ENCODE data around the gene AGBL4.
"Not testable (repeated sequence)": the region's sequence is repeated elsewhere in the genome, so short reads cannot be mapped to it uniquely, and the experiment has no call there.

The AGBL4 gene

DNA sequence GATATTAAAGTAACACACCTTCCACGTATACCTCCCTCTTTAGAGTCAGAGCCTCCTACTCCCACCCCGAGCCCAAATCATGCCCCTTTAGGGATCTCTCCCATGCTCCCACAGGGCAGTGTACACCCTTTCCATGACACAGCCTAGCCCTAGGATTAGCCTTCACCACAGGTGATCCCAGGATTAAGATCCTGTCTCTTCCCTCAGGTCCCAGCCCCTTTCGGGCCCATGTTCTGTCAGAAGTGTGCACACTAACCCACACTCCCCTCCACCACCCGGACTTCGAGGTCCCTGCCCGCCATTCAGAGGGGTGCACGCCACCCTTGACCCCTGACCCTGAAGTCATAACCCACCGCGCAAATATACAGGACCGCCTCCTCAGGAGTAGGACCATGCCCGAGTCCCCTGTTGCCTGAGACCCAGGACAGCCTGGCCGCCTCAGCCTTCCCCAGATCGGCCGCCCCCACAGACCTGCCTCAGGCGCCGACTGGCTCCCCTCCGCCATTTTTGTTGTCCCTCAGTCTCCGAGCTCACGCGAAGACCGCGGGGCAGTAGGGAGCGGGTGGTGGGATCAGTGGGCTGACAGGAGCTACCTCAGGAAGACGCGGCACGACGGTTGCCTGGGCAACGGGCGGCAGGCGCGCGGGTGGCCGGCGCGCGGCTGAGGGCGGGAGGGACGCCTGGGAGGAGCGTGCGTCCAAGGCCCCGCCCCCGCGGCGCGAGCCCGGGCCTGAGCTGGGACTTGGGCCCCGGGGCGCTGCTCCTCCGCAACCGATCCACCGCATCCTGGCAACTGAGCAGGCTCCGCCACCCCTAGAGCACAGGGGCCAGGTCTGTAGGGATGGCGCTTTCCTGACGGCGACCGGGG is at the start of gene AGBL4:
Gene AGBL4, minus strand, starts transcription at position 663 of the 868 bp plus-strand sequence.
- DNase-seq: peak; percentile 7

DNA sequence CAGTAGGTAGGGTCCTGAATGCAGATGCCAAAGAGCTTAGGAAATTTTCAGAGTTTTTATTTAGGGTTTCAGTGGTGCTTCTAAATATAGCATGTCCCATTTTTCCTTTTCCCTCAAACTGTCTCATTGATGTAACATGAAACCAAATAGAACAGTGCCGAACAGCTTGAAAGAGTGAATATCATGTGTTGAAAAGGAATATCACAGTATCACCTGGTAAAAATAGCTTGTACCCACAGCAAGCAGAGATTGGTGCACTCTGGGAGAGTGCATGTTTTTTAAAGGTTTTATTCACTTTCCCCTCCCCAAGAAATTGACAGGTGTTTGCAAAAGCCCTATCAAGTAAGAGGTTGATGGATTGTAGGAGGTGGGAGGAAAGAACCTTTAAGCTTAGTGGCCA is 43.1 kb upstream of the AGBL4 start:
- no peak for DNase-seq

DNA sequence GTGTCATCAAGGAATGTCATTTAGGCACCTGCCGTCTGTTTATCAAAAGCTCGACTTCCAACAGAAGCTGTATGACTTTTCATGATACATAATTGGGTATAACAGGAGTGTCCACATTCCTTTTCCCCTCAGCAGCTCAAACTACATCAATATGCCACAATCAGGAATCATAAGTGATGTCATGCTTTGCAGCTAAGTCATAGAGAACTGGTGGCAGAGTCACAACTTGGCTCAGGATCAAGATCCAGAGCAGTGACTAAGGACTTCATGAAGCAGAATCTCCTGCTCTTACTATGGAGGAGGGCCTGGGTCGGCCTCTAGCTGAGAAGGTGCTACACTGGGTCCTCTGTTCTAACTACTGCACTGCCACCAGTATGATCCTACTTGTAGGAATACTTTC is 36.5 kb upstream of the AGBL4 start:
- no peak for DNase-seq

DNA sequence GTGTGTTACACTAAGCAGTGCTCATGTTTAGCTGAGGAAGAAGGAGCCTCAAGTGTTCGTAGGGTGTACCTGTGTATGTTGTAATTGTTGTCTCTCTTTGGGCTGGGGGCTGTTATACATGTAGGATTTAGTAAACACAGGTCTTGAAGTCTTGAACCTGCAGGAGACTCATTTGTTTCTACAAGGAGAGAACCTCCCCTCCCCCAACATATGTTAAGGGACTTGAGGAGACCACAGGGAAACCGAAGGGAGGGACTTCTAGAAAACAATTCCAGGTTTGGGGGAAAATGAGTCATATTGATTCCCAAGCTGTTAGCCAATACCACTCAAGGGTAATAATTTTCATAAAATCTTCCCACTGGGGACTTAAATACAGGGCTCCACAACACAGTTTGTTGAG is 25.0 kb upstream of the AGBL4 start:
- no peak for DNase-seq

DNA sequence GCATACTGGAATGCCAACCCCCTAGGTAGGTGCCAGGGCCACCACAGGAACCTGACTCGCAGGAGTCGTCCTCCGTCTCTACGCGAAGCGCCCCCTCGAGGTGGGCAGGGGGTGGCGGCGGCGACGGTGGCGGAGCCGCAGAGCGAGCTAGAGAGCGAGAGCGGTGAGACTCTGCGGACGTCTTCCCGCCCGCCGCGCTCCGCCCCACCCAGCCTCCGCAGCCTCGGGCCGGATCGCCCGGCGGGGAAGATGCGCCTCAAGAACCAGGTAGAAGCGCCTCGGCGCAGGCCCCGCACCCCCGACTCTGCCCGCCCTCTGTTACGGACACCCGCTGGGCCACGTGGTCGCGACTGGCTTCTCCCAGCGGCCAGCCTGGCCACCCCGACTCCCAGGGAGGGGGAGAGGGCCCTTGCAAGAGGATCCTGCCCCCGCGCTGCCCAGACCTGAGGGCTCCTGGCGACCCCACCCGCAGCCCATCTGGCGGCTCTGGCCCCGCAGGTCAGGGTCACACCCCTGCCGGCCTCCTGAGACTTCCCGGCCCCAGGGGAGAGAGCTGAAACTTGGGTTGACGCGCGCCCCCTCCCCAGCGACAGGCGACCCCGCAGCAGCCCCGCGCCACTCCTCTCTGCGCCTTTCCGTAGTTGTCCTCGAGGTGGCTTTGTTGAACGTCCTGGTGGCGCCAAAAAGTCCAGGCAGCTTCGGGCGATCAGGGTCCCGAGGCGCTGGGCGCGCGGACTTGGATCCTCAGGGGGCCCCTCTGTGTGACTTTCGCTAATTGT is 24.4 kb upstream of the AGBL4 start:
- DNase-seq: peak; percentile 1

DNA sequence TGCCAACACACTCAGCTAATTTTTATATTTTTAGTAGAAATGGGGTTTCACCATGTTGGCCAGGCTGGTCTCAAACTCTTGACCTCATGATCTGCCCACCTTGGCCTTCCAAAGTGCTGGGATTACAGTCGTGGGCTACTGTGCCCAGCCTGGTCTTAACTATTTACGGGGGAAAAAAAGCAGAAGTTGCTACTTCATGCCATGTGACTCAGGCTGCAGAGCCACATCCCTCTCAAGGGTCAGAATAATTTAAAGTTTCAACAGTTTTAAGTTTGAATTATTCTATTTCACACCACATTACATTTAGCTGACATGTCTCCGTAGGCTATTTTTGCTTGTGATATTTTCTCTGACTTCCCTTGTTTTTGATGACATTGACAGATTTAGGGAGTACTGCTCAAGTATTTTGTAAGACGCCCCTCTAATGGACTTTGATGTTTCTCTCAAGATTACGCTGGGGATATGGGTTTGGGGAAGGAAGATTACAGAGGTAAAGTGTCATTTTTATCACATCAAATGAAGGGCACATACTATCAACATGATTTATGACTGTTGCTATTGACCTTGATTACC is 14.6 kb upstream of the AGBL4 start:
- no peak for DNase-seq

DNA sequence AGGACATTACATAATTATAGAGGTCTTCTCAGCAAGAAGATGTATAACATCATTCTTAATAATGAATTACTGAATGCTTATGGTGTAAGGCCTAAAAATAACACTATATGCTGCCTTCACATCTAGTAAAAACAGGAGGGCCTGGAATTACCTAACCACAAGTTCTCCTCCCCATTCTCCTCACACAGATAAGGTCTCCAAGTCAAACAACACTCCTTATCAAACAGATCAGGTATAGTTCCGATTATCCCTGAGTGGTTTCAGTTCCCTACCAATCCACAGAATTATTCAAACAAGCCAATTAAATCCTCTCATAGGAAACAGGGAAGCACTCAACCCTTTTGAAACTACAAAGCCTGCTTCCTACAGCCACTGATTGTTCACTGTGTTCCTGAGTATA is 4.0 kb upstream of the AGBL4 start:
- DNase-seq: no peak

DNA sequence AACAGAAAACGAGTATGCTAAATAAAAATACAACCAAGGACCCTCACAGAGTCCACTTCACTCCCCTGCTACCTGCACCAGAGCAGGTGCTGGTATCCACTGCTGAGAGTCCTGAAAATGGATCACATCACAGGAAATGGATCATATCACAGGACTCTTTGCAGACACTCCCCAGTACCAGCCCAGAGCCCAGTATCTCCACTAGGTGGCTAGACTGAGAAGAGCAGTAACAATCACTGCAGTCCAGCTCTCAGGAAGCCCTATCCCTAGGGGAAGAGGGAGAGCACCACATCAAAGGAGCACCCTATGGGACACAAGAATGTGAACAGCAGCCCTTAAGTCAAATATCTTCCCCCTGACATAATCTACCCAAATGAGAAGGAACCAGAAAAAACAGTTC is 28.0 kb downstream of the AGBL4 start:
- no peak for DNase-seq

DNA sequence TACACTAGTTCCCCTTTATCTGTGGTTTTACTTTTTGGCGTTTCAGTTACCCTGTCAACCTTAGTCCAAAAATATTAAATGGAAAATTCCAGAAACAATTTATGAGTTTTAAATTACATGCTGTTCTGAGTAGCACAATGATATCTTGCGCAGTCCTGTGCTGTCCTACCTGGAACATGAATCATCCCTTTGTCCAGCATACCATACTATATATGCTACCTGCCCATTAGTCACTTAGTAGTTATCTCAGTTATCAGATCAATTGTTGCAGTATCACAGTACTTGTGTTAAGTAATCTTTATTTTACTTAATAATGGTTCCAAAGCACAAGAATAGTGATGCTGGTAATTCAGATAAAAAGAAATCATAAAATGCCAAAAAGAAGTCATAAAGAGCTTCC is 52.7 kb downstream of the AGBL4 start:
- DNase-seq: no peak

DNA sequence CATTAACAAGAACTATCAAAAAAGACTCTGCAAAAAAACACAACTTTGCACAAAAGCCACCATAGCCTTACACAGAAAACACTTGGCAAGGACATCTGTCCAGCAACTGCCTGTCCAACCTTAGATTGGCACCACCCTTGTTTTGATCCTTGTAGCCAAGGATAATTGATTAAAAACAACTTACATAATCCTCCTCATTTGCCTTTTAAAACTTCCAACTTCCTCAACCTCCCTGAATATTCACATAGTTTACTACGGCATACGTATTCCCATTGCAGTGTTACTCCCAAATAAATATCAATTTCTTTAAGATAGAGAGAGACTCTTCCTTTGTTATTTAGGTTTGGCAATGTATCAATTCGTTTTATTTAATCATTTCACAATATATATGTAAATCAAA is 72.4 kb downstream of the AGBL4 start:
- no peak for DNase-seq

DNA sequence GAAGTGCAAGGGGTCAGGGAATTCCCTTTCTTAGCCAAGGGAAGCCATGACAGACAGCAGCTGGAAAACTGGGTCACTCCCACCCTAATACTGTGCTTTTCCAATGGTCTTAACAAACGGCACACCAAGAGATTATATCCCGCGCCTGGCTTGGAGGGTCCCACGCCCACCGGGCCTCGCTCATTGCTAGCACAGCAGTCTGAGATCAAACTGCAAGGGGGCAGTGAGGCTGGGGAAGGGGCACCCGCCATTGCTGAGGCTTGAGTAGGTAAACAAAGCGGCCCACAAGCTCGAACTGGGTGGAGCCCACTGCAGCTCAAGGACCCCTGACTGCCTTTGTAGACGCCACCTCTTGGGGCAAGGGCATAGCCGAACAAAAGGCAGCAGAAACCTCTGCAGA is 108.5 kb downstream of the AGBL4 start:
- DNase-seq: not testable (repeated sequence)

DNA sequence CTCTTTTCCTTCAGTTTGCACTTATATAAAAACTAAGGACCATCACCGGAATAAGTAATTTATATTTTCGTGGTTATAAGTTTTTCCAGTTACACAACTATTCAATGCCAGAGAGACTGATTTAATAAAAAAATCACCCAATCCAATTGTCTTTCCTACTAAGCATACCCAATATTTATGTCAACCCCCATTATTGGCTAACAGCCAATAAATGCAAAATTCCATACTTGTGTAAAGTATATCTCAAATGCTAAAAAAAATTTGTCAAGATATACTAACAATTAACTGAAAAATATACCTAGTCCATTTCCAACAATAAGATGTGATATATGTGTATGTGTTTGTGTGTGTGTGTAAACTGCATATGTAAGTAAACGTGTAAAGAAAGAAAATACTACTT is 117.4 kb downstream of the AGBL4 start:
- DNase-seq: no peak

DNA sequence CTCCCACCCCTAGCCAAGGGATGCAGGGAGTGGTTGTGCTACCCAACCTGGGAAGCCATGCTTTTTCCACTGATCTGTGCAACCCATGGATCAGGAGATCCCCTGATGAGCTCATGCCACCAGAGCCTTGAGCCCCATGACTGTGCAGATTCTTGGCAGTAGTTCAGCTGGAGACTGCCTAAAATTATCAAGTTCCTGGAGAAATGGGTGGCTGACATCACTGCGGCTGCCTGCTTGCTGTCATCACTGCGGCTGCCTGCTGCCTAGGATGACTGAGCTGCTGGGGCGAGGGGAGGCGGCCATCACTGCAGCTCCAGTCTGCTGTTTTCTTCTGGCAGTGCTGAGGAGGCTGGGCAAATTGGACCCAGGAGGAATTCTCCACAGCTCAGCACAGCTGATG is 159.2 kb downstream of the AGBL4 start:
- no peak for DNase-seq

DNA sequence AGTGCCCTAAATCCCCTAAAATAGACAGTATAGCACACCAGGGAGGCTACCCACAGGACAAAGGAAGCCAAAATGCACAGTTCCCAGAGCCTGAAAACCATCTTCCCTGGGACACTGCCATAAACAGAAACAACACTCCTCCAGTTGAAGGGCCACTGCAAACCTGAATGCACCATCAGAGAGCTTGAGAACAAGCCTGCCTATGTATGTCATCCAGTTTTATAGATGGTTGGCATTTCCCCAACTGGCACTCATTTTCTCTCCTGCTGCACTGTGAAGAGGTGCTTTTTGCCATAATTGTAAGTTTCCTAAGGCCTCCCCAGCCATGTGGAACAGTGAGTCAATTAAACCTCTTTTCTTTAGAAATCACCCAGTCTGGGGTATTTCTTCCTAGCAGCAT is 169.0 kb downstream of the AGBL4 start:
- DNase-seq: no peak

DNA sequence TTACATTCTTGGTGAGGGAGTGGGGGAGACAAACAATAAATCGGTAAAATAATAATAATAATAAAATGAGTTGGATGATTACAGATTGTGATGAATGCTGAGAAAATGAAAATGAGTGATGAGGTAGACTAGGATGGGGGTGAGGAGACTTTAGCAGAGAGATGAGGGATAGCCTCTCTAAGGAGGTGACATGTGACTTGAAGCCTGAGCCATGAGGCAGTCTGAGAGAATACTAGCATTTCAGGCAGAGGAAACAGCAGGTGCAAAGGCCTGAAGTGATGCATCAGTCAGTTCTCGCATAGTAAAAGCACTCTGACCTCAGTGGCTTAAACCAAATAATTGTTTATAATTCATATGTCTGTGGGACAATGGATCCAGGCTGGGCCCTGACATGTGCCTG is 181.2 kb downstream of the AGBL4 start:
- no peak for DNase-seq

DNA sequence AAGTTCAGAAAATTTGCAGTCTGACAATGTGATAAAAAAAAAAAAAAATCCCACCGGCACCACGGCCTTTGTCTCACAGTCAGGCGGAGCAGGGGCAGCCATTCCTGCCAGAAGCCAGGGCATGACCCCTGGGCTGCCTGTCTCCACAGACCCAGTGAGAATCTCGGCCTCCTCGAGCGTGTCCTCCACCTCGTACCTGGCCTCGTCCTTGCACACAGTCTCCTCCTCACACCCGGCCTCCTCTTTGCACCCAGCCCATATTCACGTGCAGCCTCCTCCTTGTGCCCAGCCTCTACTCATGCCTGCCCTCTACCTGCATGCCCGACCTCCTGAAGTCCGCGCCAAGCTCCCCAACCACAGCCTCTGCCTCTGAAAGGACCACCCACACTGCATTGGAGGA is 182.0 kb downstream of the AGBL4 start:
- no peak for DNase-seq

DNA sequence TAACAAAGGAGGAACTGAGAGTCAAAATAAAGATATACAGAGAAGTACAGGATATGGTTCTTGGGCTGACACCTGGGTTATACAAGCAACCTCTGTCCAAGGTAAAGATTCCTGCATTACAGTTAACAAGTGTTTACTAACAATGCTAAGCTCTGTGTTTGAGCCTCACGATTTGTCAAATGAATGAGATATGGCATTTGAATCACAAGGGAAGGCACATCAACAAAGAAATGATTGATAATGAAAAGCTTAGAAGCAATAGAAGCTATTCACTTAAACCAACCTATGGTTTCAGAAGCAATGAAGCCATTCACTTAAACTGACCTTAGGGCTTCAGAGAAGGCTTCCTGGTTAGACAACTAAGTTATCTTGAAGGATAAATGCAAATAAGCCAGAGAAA is 199.5 kb downstream of the AGBL4 start:
- DNase-seq: no peak

DNA sequence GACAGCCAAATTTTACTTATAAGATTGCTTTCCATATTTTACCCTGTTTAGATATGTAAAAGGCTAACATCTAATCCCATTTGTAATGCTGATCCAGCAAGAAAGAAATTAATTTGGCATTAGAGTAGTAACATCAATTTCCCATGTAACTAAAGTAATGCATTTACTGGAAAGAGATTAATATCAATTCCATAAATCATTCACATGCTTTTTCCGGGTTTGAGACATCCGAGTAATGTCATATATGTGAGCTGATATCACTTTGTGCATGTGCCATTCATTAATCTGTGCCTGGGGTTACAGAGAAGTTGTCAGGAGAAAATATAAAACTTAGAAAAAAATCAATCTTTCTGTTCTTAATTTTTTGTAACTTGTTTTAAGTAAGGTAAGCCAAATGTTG is 206.1 kb downstream of the AGBL4 start:
- no peak for DNase-seq

DNA sequence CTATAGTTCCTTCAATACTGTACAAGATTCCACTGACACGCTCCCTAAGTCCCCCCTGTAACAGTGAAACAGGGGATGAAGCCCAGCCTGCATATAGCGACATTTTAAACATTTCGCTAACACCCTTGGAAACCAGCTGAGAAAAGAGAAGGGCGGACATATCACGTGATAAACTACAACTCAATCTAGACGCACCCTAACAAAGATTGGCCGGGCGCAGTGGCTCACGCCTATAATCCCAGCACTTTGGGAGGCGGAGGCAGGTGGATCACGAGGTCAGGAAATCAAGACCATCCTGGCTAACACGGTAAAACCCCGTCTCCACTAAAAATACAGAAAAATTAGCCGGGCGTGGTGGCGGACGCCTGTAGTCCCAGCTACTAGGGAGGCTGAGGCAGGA is 236.7 kb downstream of the AGBL4 start:
- not testable (repeated sequence) for DNase-seq

DNA sequence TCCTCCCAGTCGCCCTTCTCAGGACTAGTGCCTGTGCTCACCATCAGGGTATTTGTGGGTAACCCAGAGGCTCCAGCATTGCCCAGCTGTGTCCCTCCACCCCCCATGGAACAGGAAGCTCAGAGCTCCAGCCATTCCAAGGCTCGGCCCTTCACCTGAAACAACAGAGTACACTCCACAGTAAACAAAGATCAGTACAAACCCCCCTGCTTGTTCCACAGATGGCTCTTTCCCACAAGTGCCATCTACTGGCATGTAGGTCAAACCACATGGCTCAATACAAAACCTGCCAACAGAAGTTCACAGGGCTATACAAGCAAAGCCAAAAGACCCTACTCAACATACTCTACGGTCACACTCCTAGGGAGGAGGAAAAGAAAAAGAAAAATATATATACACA is 258.7 kb downstream of the AGBL4 start:
- DNase-seq: no peak

DNA sequence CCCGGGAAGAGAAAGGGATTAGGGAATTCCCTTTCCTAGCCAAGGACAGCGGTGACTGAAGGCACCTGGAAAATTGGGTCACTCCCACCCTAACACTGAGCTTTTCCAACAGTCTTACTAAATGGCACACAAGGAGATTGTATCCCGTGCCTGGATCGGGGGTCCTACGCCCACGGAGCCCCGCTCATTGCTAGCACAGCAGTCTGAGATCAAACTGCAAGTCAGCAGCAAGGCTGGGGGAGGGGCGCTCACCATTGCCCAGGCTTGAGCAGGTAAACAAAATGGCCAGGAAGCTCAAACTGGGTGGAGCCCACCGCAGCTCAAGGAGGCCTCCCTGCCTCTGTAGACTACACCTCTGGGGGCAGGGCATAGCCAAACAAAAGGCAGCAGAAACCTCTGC is 285.6 kb downstream of the AGBL4 start:
- DNase-seq: not testable (repeated sequence)

DNA sequence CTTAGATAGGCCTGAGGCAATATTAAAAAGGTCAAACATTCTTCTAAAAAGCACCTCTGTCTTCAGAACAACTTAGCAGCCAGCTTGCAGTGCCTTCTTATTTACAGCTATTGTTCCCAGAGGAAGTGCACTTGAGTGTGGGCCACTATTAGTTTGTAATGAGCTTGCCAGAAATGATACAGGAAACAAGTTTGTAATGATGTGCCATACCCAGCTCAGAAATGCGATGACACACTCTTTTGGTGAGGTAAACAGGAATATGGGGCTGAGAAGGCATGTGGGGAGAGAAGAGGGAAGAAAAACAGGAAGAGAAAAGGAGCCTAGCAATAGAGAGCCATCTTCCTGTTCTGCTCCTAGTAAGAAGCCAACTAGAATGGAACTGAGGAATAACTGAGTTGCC is 295.4 kb downstream of the AGBL4 start:
- no peak for DNase-seq

DNA sequence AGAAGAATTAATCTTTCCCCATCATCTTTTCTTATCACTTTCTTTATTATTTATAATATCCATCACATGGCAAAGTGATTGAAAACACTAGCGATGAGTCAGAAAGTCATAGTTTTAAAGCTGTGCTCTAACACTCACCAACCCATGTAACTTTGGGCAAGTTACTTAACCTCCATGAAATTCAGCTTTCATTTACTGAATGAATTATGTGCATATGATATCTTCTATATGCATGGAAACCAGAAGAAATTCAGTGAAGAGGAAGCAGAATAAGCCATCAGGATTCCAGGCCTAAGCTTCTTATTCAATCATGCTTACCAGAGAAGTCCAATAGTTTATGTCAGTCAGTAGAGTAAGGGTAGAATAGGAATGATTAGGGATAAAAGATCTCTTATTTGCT is 300.1 kb downstream of the AGBL4 start:
- no peak for DNase-seq

DNA sequence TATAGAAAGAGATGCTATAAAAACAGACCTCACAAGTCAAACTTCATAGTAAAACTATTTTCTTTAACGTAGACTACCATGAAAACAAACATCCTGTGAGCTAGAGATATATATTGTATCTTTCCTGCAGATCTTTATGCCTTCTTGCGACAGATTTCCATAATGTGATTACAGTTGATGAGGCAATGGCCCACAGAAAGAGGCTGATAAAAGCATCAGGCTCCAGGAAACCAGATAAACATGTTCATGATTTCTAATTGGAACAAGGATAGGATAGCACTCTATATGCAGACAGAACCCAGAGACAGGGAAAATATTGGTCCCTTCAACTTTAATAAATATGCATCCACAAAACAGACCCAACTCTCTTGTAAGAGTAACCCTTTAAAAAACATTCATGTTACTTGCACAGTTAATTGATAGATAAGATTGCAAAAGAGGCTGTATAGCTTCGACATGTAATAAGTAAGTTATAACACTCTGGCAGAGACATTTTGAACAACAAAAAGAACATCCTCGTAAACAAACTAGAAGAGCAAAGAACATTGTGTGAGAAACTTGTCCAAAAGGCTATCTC is 329.4 kb downstream of the AGBL4 start:
- no peak for DNase-seq

Data from CD4-positive, alpha-beta T cell treated with Interleukin-17A for 1 hour (primary cell).